GM18505 (cell line): ENCODE results near the gene URI1.
A peak's percentile ranks its signal among the peaks of the same experiment; 100 is the strongest.
"Not testable (repeated sequence)": the region's sequence is repeated elsewhere in the genome, so short reads cannot be mapped to it uniquely, and the experiment has no call there.

ENCODE experiments used
- ATAC-seq: cut with Tn5 transposase; IDR thresholded peaks from one replicate; pipeline ENCODE4 v1.9.1; 2021; ENCODE audit not compliant: unreplicated experiment
- POLR2A ChIP-seq: IDR thresholded peaks from 4 replicates; pipeline ENCODE4 v1.6.1; 2011; ENCODE audit warnings: borderline replicate concordance; ENCODE audit not compliant: insufficient read depth, insufficient read length; ENCODE audit errors: extremely low read depth

The URI1 gene

GRCh38 chr19:30034321-30034720, 92.3 kb downstream of the URI1 start:
- no peak for ATAC-seq
- no peak for TF ChIP-seq POLR2A

- no peak for ATAC-seq
- no peak for TF ChIP-seq POLR2A
Observed at GRCh38 chr19:30036154-30037129, 94.4 kb downstream of the URI1 start.

DNA sequence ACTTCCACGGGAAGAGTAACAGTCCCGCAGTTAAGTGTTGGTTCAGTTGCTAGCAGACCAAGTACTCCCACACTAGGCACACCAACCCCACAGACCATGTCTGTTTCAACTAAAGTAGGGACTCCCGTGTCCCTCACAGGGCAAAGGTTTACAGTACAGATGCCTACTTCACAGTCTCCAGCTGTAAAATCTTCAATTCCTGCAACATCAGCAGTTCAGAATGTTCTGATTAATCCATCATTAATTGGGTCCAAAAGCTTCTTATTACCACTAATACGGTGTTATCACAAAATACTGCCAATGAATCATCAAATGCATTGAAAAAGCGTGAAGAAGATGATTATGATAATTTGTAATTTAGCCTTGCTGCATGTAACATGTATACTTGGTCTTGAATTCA, 95.8 kb downstream of the URI1 start:
- no peak for TF ChIP-seq POLR2A
- ATAC-seq, result no peak

GRCh38 chr19:30041931-30042330, 99.9 kb downstream of the URI1 start:
- not testable (repeated sequence) for ATAC-seq

DNA sequence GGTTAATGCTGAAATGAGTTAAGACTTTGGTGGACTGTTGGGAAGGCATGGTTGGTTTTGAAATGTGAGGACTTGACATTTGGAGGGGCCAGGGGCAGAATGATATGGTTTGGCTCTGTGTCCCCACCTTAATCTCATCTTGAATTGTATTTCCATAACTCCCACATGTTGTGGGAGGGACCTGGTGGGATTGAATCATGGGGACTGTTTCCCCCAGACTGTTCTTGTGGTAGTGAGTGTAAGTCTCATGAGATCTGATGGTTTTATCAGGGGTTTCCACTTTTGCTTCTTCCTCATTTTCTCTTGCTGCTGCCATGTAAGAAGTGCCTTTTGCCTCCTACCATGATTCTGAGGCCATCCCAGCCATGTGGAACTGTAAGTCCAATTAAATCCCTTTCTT, 101.0 kb downstream of the URI1 start:
- not testable (repeated sequence) for ATAC-seq

- no peak for ATAC-seq
- TF ChIP-seq POLR2A, result no peak
Observed at GRCh38 chr19:30044273-30045248, 102.5 kb downstream of the URI1 start.

DNA sequence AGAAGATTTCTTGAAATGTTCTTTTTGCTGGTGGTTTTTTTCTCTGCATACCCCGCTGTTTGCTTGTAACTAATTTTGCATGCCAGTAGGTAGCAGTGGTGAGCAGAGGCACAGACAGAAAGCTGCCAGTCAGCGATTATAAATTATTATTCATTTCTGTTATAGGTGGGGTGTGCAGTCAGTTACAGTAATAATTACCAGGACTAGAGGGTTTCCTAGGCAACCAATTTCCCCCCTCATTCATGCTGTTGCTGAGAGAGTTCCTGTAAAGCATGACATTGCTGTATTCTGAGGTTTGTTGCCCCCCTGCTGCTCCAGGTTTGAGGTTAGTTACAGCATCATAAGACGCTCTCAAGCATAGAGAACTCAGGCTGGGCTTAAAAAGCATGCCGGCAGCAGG, 104.5 kb downstream of the URI1 start:
- no peak for TF ChIP-seq POLR2A
- peak; percentile 82 for ATAC-seq

DNA sequence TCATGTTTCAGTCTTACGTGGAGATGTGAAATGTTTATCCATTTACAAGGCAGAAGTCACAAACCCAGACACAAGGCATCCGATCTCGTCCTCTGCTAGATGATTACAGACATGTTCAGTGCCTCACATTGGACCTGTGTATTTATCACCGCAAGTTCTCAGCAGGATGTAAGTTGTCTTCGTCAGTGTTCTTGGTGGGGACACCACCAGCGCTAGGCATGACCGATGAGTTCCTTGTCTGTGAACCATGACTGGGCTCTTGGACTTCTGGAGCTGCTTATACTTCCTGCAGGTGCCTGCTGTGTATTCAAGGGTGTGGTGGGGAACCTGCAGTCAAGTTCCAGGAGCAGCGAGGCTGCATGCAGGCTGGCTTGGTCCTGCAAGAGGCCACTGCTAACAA, 105.4 kb downstream of the URI1 start:
- ATAC-seq, result no peak
- TF ChIP-seq POLR2A, result no peak

- no peak for TF ChIP-seq POLR2A
- ATAC-seq, result no peak
Observed at GRCh38 chr19:30049226-30049625, 107.2 kb downstream of the URI1 start.

GRCh38 chr19:30049846-30050667, 108.0 kb downstream of the URI1 start:
- no peak for ATAC-seq

GRCh38 chr19:30052122-30053075, 110.4 kb downstream of the URI1 start:
- ATAC-seq, result no peak
- no peak for TF ChIP-seq POLR2A

More at GRCh38 chr19:30049846-30050667, 108.0 kb downstream of the URI1 start:
- no peak for TF ChIP-seq POLR2A

GRCh38 chr19:30053558-30053957, 111.5 kb downstream of the URI1 start:
- no peak for ATAC-seq
- no peak for TF ChIP-seq POLR2A
